GM21360 (cell line): ENCODE results near the gene NXPH3.
"Not testable (repeated sequence)": the region's sequence is repeated elsewhere in the genome, so short reads cannot be mapped to it uniquely, and the experiment has no call there.

Experiments
- ATAC-seq: cut with Tn5 transposase; IDR thresholded peaks from one replicate; pipeline ENCODE4 v1.9.1; 2021; ENCODE audit warnings: mild to moderate bottlenecking, moderate library complexity; ENCODE audit not compliant: unreplicated experiment

Gene NXPH3

GRCh38 chr17:49554694-49555494 is 20.8 kb upstream of the NXPH3 start:
- no peak for ATAC-seq

GRCh38 chr17:49555495-49556222 is 20.0 kb upstream of the NXPH3 start:
- ATAC-seq, result no peak

GRCh38 chr17:49556223-49556943 is 19.3 kb upstream of the NXPH3 start:
- no peak for ATAC-seq

GRCh38 chr17:49557312-49558024 is 18.2 kb upstream of the NXPH3 start:
- ATAC-seq, result no peak

- no peak for ATAC-seq
These were observed 11.0 kb upstream of the NXPH3 start for GRCh38 chr17:49564638-49565037.

GRCh38 chr17:49565948-49566491 is 9.7 kb upstream of the NXPH3 start:
- no peak for ATAC-seq

GRCh38 chr17:49566668-49567071 is 9.0 kb upstream of the NXPH3 start:
- ATAC-seq, result no peak

- ATAC-seq, result no peak
These were observed 8.6 kb upstream of the NXPH3 start for GRCh38 chr17:49567104-49567521.

- ATAC-seq, result no peak
These were observed 7.6 kb upstream of the NXPH3 start for GRCh38 chr17:49567871-49568694.

- not testable (repeated sequence) for ATAC-seq
These were observed 7.0 kb upstream of the NXPH3 start for GRCh38 chr17:49568695-49569047.

GRCh38 chr17:49570540-49571242 is 5.0 kb upstream of the NXPH3 start:
- ATAC-seq, result no peak

- no peak for ATAC-seq
These were observed 4.4 kb upstream of the NXPH3 start for GRCh38 chr17:49571283-49571682.

GRCh38 chr17:49571764-49572163 is 3.9 kb upstream of the NXPH3 start:
- no peak for ATAC-seq

- no peak for ATAC-seq
These were observed 3.4 kb upstream of the NXPH3 start for GRCh38 chr17:49572226-49572625.

GRCh38 chr17:49572806-49573420 is 2.8 kb upstream of the NXPH3 start:
- no peak for ATAC-seq

- no peak for ATAC-seq
These were observed 2.0 kb upstream of the NXPH3 start for GRCh38 chr17:49573510-49574322.

- ATAC-seq, result no peak
These were observed 1.3 kb upstream of the NXPH3 start for GRCh38 chr17:49574323-49574781.
